Trophoblast cell (in vitro differentiated cells and primary cell): ENCODE data around the gene GPR4.
A peak's percentile ranks its signal among the peaks of the same experiment; 100 is the strongest.

Experiments
- DNase-seq, 2 donors: peaks; one replicate each; pipeline ENCODE4 v3.0.0-alpha.2; 2016
- H2AFZ ChIP-seq: 2 replicates; pipeline ENCODE4 v1.6.1; 2013; ENCODE audit warnings: low read length, moderate library complexity, mild to moderate bottlenecking; ENCODE audit not compliant: insufficient read depth, poor library complexity
- H2AK5ac ChIP-seq: 2 replicates; pipeline ENCODE4 v1.6.1; 2013; ENCODE audit warnings: mild to moderate bottlenecking, low read length
- H2BK120ac ChIP-seq: 2 replicates; pipeline ENCODE4 v1.6.1; 2013; ENCODE audit warnings: low read length, mild to moderate bottlenecking, moderate library complexity; ENCODE audit not compliant: insufficient read depth, poor library complexity
- H2BK12ac ChIP-seq: 2 replicates; pipeline ENCODE4 v1.6.1; 2013; ENCODE audit warnings: mild to moderate bottlenecking, low read length, moderate library complexity
- H2BK5ac ChIP-seq: 2 replicates; pipeline ENCODE4 v1.6.1; 2013; ENCODE audit warnings: low read length, low read depth, moderate library complexity, mild to moderate bottlenecking; ENCODE audit not compliant: poor library complexity
- H3K14ac ChIP-seq: 2 replicates; pipeline ENCODE4 v1.6.1; 2013; ENCODE audit warnings: mild to moderate bottlenecking, low read length
- H3K18ac ChIP-seq: 2 replicates; pipeline ENCODE4 v1.6.1; 2013; ENCODE audit warnings: mild to moderate bottlenecking, low read length
- H3K23ac ChIP-seq: 2 replicates; pipeline ENCODE4 v1.6.1; 2013; ENCODE audit warnings: low read length
- H3K27ac ChIP-seq: 2 replicates; pipeline ENCODE4 v1.5.1; 2013; ENCODE audit warnings: low read depth, mild to moderate bottlenecking, inconsistent platforms, low read length, moderate library complexity
- H3K27me3 ChIP-seq: 2 replicates; pipeline ENCODE4 v1.6.1; 2013; ENCODE audit warnings: inconsistent platforms, mild to moderate bottlenecking, low read length, moderate library complexity; ENCODE audit not compliant: insufficient read depth
- H3K36me3 ChIP-seq, 2 experiments: 1 replicate in 1 of 2; 2 replicates in 1 of 2; pipeline ENCODE4 v1.6.1; 2013; ENCODE audit warnings: low read length in 2 of 2, mild to moderate bottlenecking in 2 of 2, moderate library complexity in 1 of 2; ENCODE audit not compliant: insufficient read depth in 2 of 2, control insufficient read depth in 1 of 2
- H3K4ac ChIP-seq: 2 replicates; pipeline ENCODE4 v1.6.1; 2013; ENCODE audit warnings: low read depth, mild to moderate bottlenecking, low read length, moderate library complexity
- H3K4me1 ChIP-seq, 2 experiments: 1 replicate in 1 of 2; 2 replicates in 1 of 2; pipeline ENCODE4 v1.6.1; 2013; ENCODE audit warnings: low read length in 2 of 2, mild to moderate bottlenecking in 2 of 2, moderate library complexity in 1 of 2; ENCODE audit not compliant: insufficient read depth in 2 of 2, control insufficient read depth in 1 of 2
- H3K4me2 ChIP-seq: 2 replicates; pipeline ENCODE4 v1.6.1; 2013; ENCODE audit warnings: inconsistent platforms, mild to moderate bottlenecking, low read length, moderate library complexity
- H3K4me3 ChIP-seq: 2 replicates; pipeline ENCODE4 v1.5.1; 2013; ENCODE audit warnings: mild to moderate bottlenecking, low read depth, low read length, inconsistent platforms
- H3K79me1 ChIP-seq: one replicate; pipeline ENCODE4 v1.6.1; 2013; ENCODE audit warnings: low read length
- H3K79me2 ChIP-seq: 2 replicates; pipeline ENCODE4 v1.6.1; 2013; ENCODE audit warnings: low read length, mild to moderate bottlenecking; ENCODE audit not compliant: control insufficient read depth, insufficient read depth, poor library complexity
- H3K9ac ChIP-seq: 2 replicates; pipeline ENCODE4 v1.6.1; 2013; ENCODE audit warnings: mild to moderate bottlenecking, low read length
- H3K9me3 ChIP-seq: 2 replicates; pipeline ENCODE4 v1.6.1; 2013; ENCODE audit warnings: low read depth, mild to moderate bottlenecking, control low read depth, inconsistent platforms, low read length; ENCODE audit not compliant: insufficient read depth
- H4K12ac ChIP-seq: 2 replicates; pipeline ENCODE4 v1.6.1; 2013; ENCODE audit warnings: low read depth, mild to moderate bottlenecking, low read length, moderate library complexity
- H4K8ac ChIP-seq: 2 replicates; pipeline ENCODE4 v1.6.1; 2013; ENCODE audit warnings: low read depth, mild to moderate bottlenecking, low read length, moderate library complexity
- H4K91ac ChIP-seq: one replicate; pipeline ENCODE4 v1.6.1; 2013; ENCODE audit warnings: low read depth, mild to moderate bottlenecking, low read length, moderate library complexity
- WGBS: extraction: QIAGEN DNeasy Blood & Tissue Kit; methylation state at CpG from one replicate; pipeline ENCODE4 v1.1.7; 2013; ENCODE audit warnings: missing lambda C conversion rate; ENCODE audit not compliant: insufficient read length, insufficient coverage; ENCODE audit errors: extremely low coverage; 5-methylcytosine and 5-hydroxymethylcytosine counted together

The GPR4 gene

DNA sequence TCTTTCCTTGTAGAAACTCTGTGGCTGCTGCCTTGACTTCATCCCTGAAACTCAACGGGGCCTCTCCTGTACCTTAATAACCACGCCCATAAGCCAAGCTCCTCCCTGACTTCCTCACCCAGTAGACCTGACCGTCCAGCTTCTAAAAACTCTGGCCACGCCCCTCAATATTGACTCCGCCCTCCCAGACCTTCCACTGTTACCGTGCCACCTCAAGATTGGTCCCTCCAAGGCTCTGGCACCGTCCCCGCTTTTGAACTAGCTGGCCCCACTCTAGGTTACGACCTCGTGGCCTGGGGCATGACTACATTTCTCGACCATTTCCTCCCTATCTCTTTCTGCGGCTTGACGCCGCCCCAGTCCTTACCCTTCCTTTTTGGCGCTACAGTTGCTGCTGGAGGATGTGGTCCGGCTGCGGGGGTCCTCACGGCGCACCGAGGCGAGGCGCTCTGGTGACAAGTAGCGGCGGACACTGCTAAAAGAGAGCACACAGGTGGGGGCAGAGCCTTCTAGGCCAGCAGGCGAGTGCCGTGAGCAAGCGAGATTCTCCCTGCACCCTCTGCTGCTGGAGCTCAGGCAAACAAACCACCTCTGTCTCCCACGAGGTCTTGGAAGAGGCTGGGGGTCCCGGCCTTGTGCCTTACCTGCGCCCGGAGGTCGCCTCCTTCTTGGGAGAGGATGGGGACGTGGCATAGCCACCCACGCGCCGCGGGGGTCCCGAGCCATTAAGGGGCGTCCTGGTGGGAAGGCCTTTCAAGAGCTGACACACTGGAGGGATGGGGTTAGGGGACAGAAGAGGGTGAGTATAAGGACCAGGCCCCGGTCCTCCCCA lies 39.5 kb upstream of the GPR4 start:
- H3K36me3 ChIP-seq, result no peaks in the 10 kb centered on the region
- no peak overlapping the region for H2BK5ac ChIP-seq
- H2BK120ac ChIP-seq, result no peak overlapping the region
- H3K27me3 ChIP-seq, result peaks cover 9% of the 10 kb centered on the region
- H3K9ac ChIP-seq, result no peak overlapping the region
- peak overlapping the region; percentile 23 for H4K8ac ChIP-seq
- no peak overlapping the region for H3K27ac ChIP-seq
- H3K14ac ChIP-seq, result no peak overlapping the region
- H3K4me3 ChIP-seq, result peak overlapping the region; percentile 40
- H2AK5ac ChIP-seq, result no peak overlapping the region
- H3K79me1 ChIP-seq, result peaks cover 15% of the 10 kb centered on the region
- H3K9me3 ChIP-seq, result peaks cover 2% of the 10 kb centered on the region
- no peak overlapping the region for H3K4ac ChIP-seq
- peak overlapping the region; percentile 53 for H3K4me2 ChIP-seq
- H3K4me1 ChIP-seq, result peaks cover 22 to 31% of the 10 kb centered on the region in 2 experiments
- H3K18ac ChIP-seq, result no peak overlapping the region
- no peak overlapping the region for H4K12ac ChIP-seq
- WGBS, result no CpG with 5 or more reads among the region's 40 CpGs
- no peak overlapping the region for H4K91ac ChIP-seq
- H2AFZ ChIP-seq, result peak overlapping the region; percentile 71
- H3K23ac ChIP-seq, result no peak overlapping the region
- peaks cover 2% of the 10 kb centered on the region for H3K79me2 ChIP-seq
- H2BK12ac ChIP-seq, result no peak overlapping the region
- DNase-seq, result peak; percentile 83 to 84

DNA sequence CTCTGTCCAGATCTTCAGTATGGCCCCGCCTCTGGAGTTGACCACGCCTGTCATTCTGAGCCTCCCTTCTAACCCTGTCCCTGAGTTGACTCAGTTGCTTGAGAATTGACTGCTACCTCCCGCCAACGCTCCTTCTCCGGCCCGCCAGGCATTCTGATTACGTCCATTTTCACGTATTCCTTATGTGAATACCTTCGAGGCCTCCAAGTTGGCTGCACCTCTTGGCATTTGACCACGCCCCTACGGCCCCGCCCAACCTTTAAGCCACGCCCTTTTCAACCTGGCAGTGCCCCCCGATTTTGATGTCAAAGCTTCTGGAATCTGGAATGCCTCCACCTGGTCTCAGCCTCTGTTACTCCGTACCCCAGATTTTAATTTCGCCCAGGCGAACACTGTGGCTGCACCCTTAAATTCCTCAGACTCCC lies 38.8 kb upstream of the GPR4 start:
- peak overlapping the region; percentile 43 for H4K8ac ChIP-seq
- no peak overlapping the region for H2BK5ac ChIP-seq
- peaks cover 22 to 26% of the 10 kb centered on the region in 2 experiments for H3K4me1 ChIP-seq
- no CpG with 5 or more reads among the region's 17 CpGs for WGBS
- no peak overlapping the region for H3K18ac ChIP-seq
- H3K14ac ChIP-seq, result no peak overlapping the region
- H3K9me3 ChIP-seq, result peaks cover 2% of the 10 kb centered on the region
- peaks cover 9% of the 10 kb centered on the region for H3K27me3 ChIP-seq
- H4K91ac ChIP-seq, result no peak overlapping the region
- no peak overlapping the region for H3K4ac ChIP-seq
- peaks cover 2% of the 10 kb centered on the region for H3K79me2 ChIP-seq
- H2AFZ ChIP-seq, result peak overlapping the region; percentile 47
- no peak overlapping the region for H3K4me3 ChIP-seq
- H2BK120ac ChIP-seq, result no peak overlapping the region
- peak overlapping the region; percentile 53 for H3K4me2 ChIP-seq
- DNase-seq, result peak in 1 of 2 donors; percentile 47
- no peak overlapping the region for H3K9ac ChIP-seq
- no peak overlapping the region for H2BK12ac ChIP-seq
- H3K79me1 ChIP-seq, result peaks cover 15% of the 10 kb centered on the region
- H3K27ac ChIP-seq, result no peak overlapping the region
- H2AK5ac ChIP-seq, result no peak overlapping the region
- H4K12ac ChIP-seq, result no peak overlapping the region
- no peak overlapping the region for H3K23ac ChIP-seq
- H3K36me3 ChIP-seq, result no peaks in the 10 kb centered on the region

DNA sequence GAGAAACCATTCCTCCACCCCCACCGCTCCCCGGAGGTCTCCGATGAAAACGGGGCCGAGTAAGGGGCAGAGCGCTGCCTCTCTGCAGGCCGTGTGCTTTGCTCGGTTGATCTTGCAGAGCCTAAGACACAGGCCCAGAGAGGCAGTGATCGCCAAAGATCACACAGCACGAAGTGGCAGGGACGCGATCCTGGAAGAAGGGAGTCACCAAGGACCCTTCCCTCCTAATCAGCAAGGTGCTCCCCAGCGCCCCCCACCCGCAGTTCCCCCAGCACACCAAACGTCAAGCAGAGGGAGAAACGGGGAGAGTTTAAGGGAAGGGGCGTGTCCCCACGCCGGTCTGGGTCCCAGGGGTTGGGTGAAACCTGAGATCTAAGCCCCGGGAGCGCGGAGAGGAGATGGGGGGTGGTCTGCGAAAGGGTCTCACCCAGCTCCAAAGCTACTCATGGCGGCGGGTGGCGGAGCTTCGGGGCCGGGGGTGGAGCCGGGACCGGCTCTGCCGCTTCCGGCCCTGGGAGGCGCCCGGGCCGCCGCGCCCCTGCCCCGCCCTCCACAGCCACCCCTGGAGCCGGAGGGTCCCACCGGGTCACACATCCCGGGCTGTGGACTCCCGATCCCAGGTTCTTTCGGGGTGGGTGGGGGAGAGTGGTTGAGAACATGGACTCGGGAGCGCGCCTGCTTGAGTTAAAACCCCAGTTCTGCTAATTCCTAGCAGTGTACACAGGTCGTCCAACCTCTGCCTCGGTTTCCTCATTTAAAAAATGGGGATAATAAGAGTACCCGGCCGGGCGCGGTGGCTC lies 37.1 kb upstream of the GPR4 start, which contains the start of gene EML2:
TSS of gene EML2 (minus strand) at position 468 of the 800 bp plus-strand sequence. CDS start at position 447, 21 bp downstream.
- Histone ChIP-seq H3K79me2 (peaks cover 2% of the 10 kb centered on the region), H3K4me3 (peak within 1 kb of the TSS; percentile 62), H3K36me3 (no peaks in the 10 kb centered on the region), H3K4me1 (peaks cover 22 to 26% of the 10 kb centered on the region in 2 experiments), H3K14ac (peak within 1 kb of the TSS; percentile 82), H3K18ac (peak within 1 kb of the TSS; percentile 63), H3K79me1 (peaks cover 15% of the 10 kb centered on the region), H4K8ac (peak within 1 kb of the TSS; percentile 84), H2BK5ac (peak within 1 kb of the TSS; percentile 54), H4K12ac (peak within 1 kb of the TSS; percentile 79), H2AFZ (peak within 1 kb of the TSS; percentile 68), H3K4me2 (peak within 1 kb of the TSS; percentile 78), H2BK120ac (peak within 1 kb of the TSS; percentile 48), H3K27me3 (no peaks in the 10 kb centered on the region), H2BK12ac (no peak within 1 kb of the TSS), H2AK5ac (no peak within 1 kb of the TSS), H3K27ac (no peak within 1 kb of the TSS), H3K9me3 (no peaks in the 10 kb centered on the region), H4K91ac (peak within 1 kb of the TSS; percentile 61), H3K4ac (peak within 1 kb of the TSS; percentile 42), H3K9ac (peak within 1 kb of the TSS; percentile 32), H3K23ac (no peak within 1 kb of the TSS)
- peak; percentile 33 to 49 for DNase-seq
- WGBS, result no CpG with 5 or more reads among the region's 52 CpGs

DNA sequence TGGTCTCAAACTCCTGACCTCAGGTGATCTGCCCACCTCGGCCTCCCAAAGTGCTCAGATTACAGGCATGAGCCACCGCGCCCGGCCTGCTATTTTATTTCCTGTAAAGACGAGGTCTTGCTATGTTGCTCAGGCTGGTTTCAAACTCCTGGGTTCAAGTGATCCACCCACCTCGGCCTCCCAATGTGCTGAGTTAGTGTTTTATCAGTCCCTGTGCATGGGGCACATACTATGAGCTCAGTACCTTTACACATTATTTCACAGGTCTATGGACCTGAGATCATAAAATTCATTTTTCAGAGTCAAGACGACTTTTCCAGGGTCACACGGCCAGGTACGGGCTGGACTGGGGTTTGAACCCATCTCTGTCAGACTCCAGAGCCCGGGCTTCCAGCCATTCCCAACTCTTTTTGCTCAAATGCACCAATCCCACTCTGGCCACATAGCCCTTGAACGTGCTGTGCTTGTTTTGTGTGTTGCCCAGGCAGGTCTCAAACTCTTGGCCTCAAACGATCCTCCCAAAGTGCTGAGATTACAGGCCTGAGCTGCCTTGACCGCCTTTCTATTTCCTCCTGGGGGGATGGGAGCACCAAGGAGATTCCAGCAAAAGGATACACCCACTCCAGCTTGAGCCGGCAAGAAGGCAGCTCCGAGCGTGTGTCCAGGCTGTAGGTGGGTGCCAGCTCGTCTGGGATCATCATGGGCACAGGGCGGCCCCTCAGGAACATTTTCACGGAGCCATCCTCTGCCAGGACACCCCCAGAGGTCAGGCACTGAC lies 36.1 kb upstream of the GPR4 start:
- H3K4me1 ChIP-seq, result peaks cover 17 to 21% of the 10 kb centered on the region in 2 experiments
- H3K4ac ChIP-seq, result peak overlapping the region; percentile 35
- H3K9ac ChIP-seq, result no peak overlapping the region
- no peaks in the 10 kb centered on the region for H3K9me3 ChIP-seq
- H2BK12ac ChIP-seq, result peak overlapping the region; percentile 26
- no peak overlapping the region for H4K12ac ChIP-seq
- H3K27ac ChIP-seq, result no peak overlapping the region
- H3K79me2 ChIP-seq, result peaks cover 2% of the 10 kb centered on the region
- no peak overlapping the region for H3K14ac ChIP-seq
- WGBS, result no CpG with 5 or more reads among the region's 19 CpGs
- H2BK120ac ChIP-seq, result peak overlapping the region; percentile 19
- H3K79me1 ChIP-seq, result peaks cover 15% of the 10 kb centered on the region
- H3K36me3 ChIP-seq, result no peaks in the 10 kb centered on the region
- peak overlapping the region; percentile 61 for H4K91ac ChIP-seq
- peak in 1 of 2 donors; percentile 25 for DNase-seq
- H3K18ac ChIP-seq, result no peak overlapping the region
- H3K4me3 ChIP-seq, result no peak overlapping the region
- H2BK5ac ChIP-seq, result no peak overlapping the region
- no peak overlapping the region for H3K23ac ChIP-seq
- peak overlapping the region; percentile 64 for H4K8ac ChIP-seq
- H3K27me3 ChIP-seq, result no peaks in the 10 kb centered on the region
- H2AFZ ChIP-seq, result no peak overlapping the region
- H2AK5ac ChIP-seq, result no peak overlapping the region
- peak overlapping the region; percentile 78 for H3K4me2 ChIP-seq
